VCaP (cell line): ENCODE results near the gene NOTCH4.
"Not testable (repeated sequence)": the region's sequence is repeated elsewhere in the genome, so short reads cannot be mapped to it uniquely, and the experiment has no call there.

Source experiments
- H3K27ac ChIP-seq: fragments of 450-650 bp; 2 replicates; pipeline ENCODE4 v1.5.1; 2017
- TF ChIP-seq, protein P1 (sequence below): fragments of 450-650 bp; conservative IDR thresholded peaks from 2 replicates; pipeline ENCODE4 v1.5.1; 2017; ENCODE audit warnings: mild to moderate bottlenecking, moderate library complexity

The NOTCH4 gene

DNA sequence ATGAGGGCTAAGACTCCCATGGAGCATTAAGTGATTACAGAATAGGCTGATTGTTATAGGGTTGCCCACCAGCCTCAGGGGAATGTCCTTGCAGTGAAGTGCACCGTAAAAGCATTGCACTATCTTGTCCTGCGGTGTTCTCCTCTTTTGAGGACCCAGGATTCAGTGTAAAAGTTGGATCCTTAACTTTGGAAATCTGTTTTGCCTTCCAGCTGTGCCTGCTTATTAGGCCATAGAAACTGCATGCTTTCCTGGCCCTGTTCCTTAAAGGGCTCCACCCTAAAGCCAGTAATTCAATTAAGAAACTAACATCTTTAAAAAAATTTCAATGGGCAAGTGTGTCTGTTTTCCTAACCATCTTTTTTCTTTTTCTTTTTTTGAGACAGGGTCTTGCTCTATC, 25.4 kb upstream of the NOTCH4 start:
- H3K27ac ChIP-seq: no peak overlapping the region
- TF ChIP-seq, protein P1, sequence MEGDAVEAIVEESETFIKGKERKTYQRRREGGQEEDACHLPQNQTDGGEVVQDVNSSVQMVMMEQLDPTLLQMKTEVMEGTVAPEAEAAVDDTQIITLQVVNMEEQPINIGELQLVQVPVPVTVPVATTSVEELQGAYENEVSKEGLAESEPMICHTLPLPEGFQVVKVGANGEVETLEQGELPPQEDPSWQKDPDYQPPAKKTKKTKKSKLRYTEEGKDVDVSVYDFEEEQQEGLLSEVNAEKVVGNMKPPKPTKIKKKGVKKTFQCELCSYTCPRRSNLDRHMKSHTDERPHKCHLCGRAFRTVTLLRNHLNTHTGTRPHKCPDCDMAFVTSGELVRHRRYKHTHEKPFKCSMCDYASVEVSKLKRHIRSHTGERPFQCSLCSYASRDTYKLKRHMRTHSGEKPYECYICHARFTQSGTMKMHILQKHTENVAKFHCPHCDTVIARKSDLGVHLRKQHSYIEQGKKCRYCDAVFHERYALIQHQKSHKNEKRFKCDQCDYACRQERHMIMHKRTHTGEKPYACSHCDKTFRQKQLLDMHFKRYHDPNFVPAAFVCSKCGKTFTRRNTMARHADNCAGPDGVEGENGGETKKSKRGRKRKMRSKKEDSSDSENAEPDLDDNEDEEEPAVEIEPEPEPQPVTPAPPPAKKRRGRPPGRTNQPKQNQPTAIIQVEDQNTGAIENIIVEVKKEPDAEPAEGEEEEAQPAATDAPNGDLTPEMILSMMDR: no peak

DNA sequence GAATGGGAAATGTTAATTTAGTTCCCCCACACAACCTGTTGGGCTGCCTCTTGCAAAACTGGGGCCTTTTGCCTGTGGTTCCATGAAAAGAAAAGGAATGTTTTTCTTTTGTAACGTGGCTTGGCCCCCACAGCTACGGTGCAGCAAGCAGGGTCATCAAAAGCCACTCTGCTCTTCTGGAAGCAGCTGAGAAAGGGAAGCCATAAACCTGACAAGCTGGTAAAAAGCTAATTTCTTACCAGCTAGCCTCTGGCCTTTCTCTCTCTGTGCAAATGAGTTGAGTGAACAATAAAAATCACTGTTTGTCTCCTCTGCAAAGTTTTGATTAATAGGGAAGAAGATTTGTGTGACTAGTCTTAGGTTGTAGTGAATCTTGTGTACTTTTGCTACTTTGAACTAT, 23.5 kb upstream of the NOTCH4 start:
- TF ChIP-seq, protein P1: no peak
- H3K27ac ChIP-seq: peak overlapping the region; percentile 18; the same call in 1 of the 2 replicates

DNA sequence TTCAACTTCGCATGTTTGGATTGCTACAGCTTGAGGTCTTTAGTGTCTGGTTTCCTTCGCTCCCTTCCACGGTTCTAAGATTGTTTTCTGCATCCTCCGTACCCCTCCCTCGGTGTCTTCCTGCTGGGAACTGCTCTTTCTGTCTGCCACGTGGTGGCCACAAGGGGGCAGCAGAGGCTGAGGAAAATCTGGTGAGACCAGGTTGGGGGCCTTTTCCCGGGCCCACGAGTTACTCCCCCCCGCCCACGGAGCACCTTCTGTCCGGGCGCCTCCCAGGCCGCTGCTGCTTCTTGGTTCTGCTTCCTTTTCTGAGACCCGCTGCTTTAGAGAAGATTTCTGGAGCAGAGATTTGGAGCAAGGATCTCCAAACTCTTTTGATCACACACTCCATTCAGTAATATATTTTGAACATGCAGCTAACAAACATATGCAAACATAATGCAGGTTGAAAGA, 21.1 kb upstream of the NOTCH4 start:
- H3K27ac ChIP-seq: peak overlapping the region; percentile 54; the same call in 1 of the 2 replicates
- TF ChIP-seq, protein P1: peak; percentile 88

DNA sequence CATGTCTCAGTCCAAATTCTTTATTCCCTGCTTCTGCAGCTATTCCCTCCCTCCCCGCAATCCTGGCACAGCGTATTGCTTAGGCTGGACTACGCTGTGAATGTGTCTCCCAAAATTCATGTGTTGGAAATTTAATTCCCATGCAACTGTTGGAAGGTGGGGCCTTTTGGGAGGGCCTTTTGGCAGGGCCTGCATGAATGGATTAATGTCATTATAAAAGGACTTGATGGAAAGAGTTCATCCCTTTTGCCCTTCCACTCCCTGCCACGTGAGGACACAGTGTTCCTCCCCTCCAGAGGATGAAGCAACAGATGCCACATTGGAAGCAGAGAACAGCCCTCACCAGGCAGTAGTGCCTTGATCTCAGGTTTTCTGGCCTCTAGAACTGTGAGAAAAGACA, 20.4 kb upstream of the NOTCH4 start:
- TF ChIP-seq, protein P1: no peak
- peak overlapping the region; percentile 54; the same call in 1 of the 2 replicates for H3K27ac ChIP-seq

DNA sequence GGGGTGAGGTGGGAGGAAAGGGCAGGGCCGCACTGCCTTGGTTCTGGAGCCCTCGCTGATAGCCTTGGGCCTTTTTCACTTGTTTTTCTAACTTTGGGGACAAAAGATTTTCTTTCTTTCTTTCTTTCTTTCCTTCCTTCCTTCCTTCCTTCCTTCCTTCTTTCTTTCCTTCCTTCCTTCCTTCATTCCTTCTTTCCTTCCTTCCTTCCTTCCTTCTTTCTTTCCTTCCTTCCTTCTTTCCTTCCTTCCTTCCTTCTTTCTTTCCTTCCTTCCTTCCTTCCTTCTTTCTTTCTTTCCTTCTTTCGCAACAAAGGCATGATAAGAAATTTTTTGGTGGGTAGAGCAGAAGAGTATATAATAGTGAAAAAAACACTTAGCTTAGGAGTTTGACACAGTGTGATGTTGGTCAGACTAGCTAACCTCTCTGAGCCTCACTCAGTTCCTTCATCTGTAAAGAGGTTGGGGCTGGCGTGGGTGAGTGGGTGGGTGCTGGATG, 18.5 kb upstream of the NOTCH4 start:
- not testable (repeated sequence) for H3K27ac ChIP-seq

DNA sequence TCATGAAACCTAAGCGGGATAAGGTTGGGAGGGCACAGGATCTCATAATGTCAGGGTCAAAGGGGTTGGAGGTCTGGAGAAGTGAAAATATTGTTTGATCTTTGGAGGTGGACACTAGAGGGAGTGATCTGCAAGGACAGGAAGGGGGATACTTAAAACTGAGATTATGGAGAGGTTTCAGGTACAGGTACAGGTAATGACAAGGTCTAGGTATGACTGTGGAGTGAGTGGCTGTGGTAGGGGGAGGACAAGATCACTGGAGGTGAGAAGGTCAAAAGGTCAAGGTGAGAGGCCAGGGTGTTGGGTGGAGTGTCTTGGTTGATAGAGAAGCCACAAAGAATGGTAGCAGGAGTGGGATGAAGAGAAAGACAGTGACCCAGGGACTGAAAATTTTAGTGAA, 16.8 kb upstream of the NOTCH4 start:
- TF ChIP-seq, protein P1: 0 out of 2 replicates have a peak, but pooled peaks have one; percentile 5
- H3K27ac ChIP-seq: no peak overlapping the region

DNA sequence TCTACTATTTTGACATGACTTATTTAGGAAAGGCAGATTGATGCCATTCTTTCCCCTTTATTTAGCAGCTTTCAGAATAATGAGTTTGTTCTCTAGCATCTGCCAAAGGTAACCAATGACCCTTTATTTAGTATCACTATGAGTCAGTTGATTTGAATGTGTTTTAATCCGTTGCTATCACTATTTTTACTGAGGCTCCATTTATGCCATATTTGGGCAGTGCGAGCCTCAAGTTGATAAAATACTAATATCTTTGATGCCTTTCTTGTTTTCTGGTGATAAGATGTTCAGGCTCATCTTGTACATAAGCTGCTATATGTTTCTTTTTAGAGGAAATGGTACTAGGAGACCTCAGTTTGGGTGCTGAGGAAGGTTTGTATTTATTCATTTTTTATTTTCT, 15.6 kb upstream of the NOTCH4 start:
- TF ChIP-seq, protein P1: no peak
- H3K27ac ChIP-seq: no peak overlapping the region

DNA sequence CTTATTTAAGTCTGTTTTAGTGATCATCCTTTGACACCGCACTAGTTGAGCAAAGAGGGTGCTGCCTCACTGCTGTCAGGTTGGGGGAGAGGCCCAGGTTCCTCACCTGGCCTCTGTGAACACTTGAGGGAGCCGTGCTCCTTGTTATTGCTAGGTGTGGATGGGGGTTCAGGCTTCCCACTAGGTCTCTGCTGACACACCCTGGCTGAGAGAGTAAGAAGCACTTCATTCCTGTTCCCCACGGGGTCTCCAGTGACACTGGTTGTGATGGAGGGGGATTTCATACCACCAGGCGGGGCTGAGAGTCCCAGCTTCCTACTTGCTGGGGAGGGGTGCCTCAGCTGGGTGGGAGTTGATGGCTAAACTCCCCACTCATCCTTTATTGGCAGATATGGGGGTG, 11.1 kb upstream of the NOTCH4 start:
- no peak overlapping the region for H3K27ac ChIP-seq
- TF ChIP-seq, protein P1: no peak
